Anterior cingulate cortex (tissue), 58 donors: ENCODE data around the gene PPIF.

Experiments
- DNase-seq, 58 donors: peaks; one replicate each; lab custom pipeline; 2025; lab: John Stamatoyannopoulos, UW

Gene PPIF

DNA sequence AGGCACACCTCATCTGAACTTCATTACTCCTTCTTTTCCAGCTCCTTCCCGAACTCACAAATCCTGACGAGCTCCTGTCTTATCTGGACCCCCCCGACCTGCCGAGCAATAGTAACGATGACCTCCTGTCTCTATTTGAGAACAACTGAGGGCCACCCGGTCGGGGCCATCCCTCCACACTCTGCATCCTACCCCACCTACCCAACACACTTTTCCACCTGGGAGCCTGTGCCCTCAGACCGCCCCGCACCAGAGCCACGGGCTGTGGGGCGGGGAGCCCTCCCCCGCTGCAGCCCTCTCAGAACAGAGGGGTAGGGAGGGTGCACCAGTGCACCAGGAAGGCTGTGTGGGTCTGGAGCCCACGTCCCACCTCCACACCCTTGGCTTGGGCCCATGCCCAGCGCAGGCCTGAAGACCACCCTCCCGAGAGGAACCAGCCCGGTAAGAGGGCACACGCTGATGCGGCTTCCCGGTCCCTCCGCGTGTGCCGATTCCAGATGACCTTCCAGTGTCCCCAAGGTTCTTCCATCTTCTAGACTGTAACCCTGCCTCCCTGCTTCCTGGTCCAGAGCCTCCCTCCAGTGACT is 34.6 kb upstream of the PPIF start:
- DNase-seq, result no peak

DNA sequence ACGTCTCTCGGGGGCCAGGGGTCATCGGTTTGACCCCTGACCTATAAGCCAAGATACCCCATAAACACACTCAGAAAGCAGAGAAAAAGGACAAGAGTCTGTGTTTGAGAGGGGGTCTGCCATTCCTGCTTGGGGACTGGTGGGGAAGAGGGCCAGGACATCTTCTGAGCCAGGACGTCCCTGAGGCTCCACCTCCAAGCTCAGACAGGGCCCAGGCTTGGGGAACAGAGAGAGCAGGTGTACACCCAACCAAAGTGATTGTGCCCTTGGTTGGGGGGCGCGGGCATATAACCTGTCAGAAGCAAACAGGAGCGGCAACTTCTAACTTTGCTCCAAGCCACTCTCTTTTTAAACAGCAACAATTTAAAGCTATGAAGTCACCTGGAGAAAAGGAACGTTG is 33.9 kb upstream of the PPIF start:
- DNase-seq, result no peak

DNA sequence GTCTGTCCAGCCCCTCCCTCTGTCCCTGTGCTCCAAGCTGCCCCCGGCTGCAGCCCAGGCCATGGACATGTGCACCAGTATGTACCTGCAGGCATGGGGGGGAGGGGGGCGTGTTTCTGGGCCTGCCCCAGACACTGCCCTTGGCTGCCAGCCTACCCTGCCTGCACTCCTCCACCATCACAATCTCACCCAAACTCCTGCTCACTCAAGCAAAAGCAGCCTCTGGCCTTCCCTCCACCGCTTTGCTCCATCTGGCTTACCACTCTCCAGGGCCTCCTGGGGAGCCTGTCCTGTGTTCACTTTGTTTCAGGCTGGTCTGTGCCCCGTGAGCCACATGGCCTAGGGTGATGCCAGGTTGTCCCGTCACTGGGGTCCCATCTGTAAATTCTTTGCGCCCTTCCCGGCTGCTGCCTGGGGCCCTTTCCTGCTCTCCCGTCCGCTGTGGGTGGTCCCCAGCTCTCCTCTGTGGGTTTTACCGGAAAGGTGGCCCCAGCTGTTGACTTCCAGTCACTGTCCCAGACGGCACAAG is 33.3 kb upstream of the PPIF start:
- DNase-seq, result no peak

DNA sequence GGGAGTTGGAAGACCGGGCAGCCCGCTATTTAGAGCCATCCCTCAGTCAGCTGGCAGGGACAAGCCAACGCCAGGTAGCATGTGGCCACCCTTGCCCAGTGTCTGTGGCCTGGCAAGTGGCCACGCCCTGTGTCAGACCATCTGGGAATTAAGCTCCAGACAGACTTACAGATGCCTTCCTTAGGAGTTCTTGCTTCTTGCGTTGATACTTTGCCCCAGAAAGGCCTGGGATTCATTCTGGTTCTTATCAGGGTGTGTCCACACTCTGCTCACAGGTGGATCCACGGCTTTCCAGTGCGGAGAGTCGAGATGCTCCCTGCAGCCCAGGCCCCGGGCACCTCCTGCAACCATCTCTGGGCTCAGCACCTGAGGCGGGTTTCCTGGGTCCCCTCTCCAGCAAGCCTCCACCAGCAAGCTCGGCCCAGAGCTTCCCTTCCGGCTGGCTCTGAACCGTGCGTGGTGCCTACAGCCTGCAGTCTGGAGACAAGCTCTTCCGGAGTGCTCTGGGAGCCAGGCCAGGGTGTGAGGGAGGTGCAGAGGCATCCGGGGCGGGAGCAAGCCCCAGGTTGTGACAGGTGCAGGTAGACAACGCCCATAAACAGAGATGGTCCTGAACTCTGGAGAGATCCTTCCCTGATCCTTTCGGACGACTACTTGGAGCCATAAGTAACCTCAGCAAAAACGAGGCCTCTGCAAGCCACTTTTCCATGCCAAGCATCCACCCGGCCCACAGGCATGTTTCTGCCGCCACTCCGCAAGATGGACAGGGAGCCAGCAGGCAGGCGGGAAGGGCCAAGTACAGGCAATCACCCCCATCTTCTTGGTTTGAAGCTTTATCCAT is 32.3 kb upstream of the PPIF start:
- no peak for DNase-seq

DNA sequence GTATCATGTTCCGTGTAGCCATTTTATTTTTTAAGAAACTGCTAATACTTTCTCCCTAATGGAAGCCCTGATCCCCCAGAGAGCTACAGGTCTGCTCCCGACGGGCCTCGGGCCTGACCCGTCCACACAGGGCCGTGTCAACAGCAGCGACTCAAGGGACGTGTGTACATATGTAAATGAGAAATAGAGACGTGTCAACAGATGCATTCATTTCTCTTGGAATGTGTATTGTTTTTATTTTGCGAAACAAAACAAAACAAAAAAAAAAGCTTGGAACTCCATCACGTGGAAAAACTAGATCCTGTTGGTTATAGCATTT is 31.7 kb upstream of the PPIF start:
- DNase-seq, result no peak

- no peak for DNase-seq
Observed at GRCh38 chr10:79316671-79317431, 30.4 kb upstream of the PPIF start.

GRCh38 chr10:79318369-79318768 is 28.9 kb upstream of the PPIF start:
- no peak for DNase-seq

- no peak for DNase-seq
Observed at GRCh38 chr10:79319115-79319771, 28.0 kb upstream of the PPIF start.

DNA sequence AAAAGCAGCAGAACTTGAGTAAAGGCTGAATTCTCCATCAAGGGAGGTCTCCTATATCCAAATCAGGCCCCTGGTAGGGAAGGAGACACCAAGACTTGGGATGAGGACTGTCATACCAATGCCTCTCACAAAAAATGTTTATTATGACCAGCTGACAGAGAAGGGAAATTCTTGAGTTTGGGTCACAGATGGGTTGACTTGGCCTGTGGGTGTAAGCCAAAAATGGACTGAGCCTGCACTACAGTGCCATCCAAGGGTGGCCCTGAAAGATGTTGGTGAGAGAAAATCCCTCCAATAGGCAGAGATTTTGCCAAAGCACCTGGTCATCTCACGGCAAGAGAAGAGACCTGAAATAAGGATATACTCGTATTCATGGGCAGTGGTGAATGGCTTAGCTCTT is 27.0 kb upstream of the PPIF start:
- no peak for DNase-seq

GRCh38 chr10:79320820-79321493 is 26.3 kb upstream of the PPIF start:
- peak in 3 of 58 donors; percentile 29 to 40 (median 37) for DNase-seq

- no peak for DNase-seq
Observed at GRCh38 chr10:79321494-79321882, 25.8 kb upstream of the PPIF start.

GRCh38 chr10:79321951-79322350 is 25.3 kb upstream of the PPIF start:
- no peak for DNase-seq

- DNase-seq, result peak in 17 of 58 donors; percentile 22 to 65 (median 30)
Observed at GRCh38 chr10:79322616-79323543, 24.4 kb upstream of the PPIF start.

- DNase-seq, result no peak
Observed at GRCh38 chr10:79323602-79324001, 23.7 kb upstream of the PPIF start.

DNA sequence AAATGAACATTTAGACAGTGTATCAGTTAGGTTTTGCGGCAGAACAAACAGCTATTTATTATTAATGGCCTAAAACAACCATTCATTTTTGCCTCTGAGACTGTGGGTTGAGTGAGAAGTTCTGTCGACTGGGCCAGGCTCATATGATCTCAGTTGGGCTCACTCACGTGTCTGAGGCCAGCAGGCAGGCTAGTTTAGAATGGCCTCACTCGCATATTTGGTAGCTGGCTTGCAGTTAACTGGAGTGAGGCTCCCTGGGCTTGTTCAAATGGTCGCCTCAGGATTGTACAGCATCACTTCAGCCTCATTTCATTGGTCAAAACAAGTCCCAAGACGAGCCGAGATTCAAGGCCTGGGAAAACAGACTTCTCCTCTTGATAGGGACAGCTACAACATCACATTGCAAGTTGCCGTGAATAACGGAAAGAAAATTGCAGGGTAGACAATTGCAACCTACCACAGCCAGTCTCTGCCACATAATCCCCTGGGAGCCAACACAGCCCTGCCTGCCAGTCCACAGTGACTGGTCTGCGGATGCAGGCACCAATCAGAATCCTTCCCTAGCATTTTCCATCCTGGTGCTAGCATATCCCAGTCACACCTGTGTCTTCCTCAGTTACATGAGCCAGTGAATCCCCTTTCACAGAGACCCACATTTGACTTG is 23.1 kb upstream of the PPIF start:
- no peak for DNase-seq

GRCh38 chr10:79326361-79327089 is 20.7 kb upstream of the PPIF start:
- no peak for DNase-seq

DNA sequence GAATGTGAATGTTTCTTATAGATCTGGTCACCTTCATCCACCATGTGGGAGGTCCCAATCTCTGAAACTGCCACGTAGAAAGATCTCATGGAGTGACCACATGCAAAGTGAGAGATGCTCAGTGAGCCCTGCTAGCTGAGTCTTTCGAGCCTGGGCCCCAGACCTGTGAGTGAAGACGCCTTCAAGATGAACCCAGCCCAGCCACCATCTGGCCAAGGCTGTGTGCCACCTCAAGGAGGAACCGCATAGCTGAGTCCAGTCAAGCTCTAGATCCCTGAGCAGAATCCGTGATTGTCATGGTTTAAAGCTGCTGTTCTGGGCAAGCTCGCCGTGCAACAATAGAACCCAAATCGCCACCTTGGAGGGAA is 20.2 kb upstream of the PPIF start:
- DNase-seq, result no peak

GRCh38 chr10:79328147-79328701 is 19.0 kb upstream of the PPIF start:
- DNase-seq, result no peak
